Neural progenitor cell (in vitro differentiated cells): ENCODE results near the gene ARX. TPM values are rescaled to one million over a fixed set of nuclear protein-coding genes. Genes with fewer than 3 reads are reported as not detected.

ENCODE experiments used
- DNase-seq: peaks from one replicate; pipeline ENCODE4 v3.0.0-alpha.2; 2016; ENCODE audit warnings: low spot score
- H2AFZ ChIP-seq: fragments of 200-600 bp; sonication (generic); replicated peaks from 2 replicates; pipeline ENCODE4 v1.6.1; 2016; ENCODE audit warnings: antibody characterized with exemption
- H3F3A ChIP-seq: fragments of 200-600 bp; sonication (generic); 2 replicates; pipeline ENCODE4 v1.6.1; 2016; ENCODE audit warnings: antibody characterized with exemption, low read depth
- H3K27ac ChIP-seq: fragments of 200-600 bp; sonication (generic); 2 replicates; pipeline ENCODE4 v1.5.1; 2016; ENCODE audit warnings: mild to moderate bottlenecking
- H3K27me3 ChIP-seq: fragments of 200-600 bp; sonication (generic); 2 replicates; pipeline ENCODE4 v1.6.1; 2016; ENCODE audit warnings: mild to moderate bottlenecking, moderate library complexity
- H3K36me3 ChIP-seq: fragments of 200-600 bp; sonication (generic); 2 replicates; pipeline ENCODE4 v1.5.1; 2016
- H3K4me1 ChIP-seq: fragments of 200-600 bp; sonication (generic); 2 replicates; pipeline ENCODE4 v1.6.1; 2016; ENCODE audit warnings: mixed run types
- H3K4me2 ChIP-seq: fragments of 200-600 bp; sonication (generic); 2 replicates; pipeline ENCODE4 v1.6.1; 2016
- H3K4me3 ChIP-seq: fragments of 200-600 bp; sonication (generic); 2 replicates; pipeline ENCODE4 v1.5.1; 2016
- H3K79me2 ChIP-seq: fragments of 200-600 bp; sonication (generic); 2 replicates; pipeline ENCODE4 v1.6.1; 2016; ENCODE audit warnings: low read depth
- H3K9ac ChIP-seq: fragments of 200-600 bp; sonication (generic); 2 replicates; pipeline ENCODE4 v1.6.1; 2016
- H3K9me3 ChIP-seq: fragments of 200-600 bp; sonication (generic); 2 replicates; pipeline ENCODE4 v1.5.1; 2016; ENCODE audit warnings: low read depth
- H4K20me1 ChIP-seq: fragments of 200-600 bp; sonication (generic); 2 replicates; pipeline ENCODE4 v1.6.1; 2016; ENCODE audit warnings: low read depth
- H3K27ac Mint-ChIP-seq: 3 replicates; pipeline ENCODE4 v1.8.0; 2021; ENCODE audit warnings: mixed read lengths
- H3K27me3 Mint-ChIP-seq: 2 replicates; pipeline ENCODE4 v1.8.0; 2022; ENCODE audit warnings: low read depth, mild to moderate bottlenecking, inconsistent platforms, moderate library complexity, mixed read lengths; ENCODE audit not compliant: insufficient read depth
- H3K36me3 Mint-ChIP-seq: 3 replicates; pipeline ENCODE4 v1.8.0; 2021; ENCODE audit warnings: mixed read lengths
- H3K4me1 Mint-ChIP-seq: 3 replicates; pipeline ENCODE4 v1.8.0; 2021; ENCODE audit warnings: mixed read lengths
- H3K4me3 Mint-ChIP-seq: 3 replicates; pipeline ENCODE4 v1.8.0; 2021; ENCODE audit warnings: mild to moderate bottlenecking, moderate library complexity, mixed read lengths
- H3K9me3 Mint-ChIP-seq: 3 replicates; pipeline ENCODE4 v1.8.0; 2020; ENCODE audit warnings: mixed read lengths
- EZH2 ChIP-seq: fragments of 200-600 bp; sonication (generic); IDR thresholded peaks from 2 replicates; pipeline ENCODE4 v1.6.1; 2017; ENCODE audit warnings: antibody characterized with exemption, mild to moderate bottlenecking, moderate library complexity
- EZH2phosphoT487 ChIP-seq: fragments of 200-600 bp; sonication (generic); IDR thresholded peaks from 2 replicates; pipeline ENCODE4 v1.6.1; 2017; ENCODE audit warnings: antibody characterized with exemption
- total RNA-seq: library from RNA; depleted of rRNA; stranded (reverse); fragments of >200 nt; gene quantifications from 2 replicates; pipeline ENCODE4 v1.2.3, GENCODE V29; 2015; ENCODE audit warnings: low replicate concordance
- TF ChIP-seq, protein P1 (sequence below): fragments of 200-600 bp; sonication (generic); IDR thresholded peaks from 2 replicates; pipeline ENCODE4 v1.5.1; 2017; ENCODE audit warnings: antibody characterized with exemption, mild to moderate bottlenecking

The ARX gene
- total RNA-seq, 1 donor from 2014 or later, result 5.3 TPM

DNA sequence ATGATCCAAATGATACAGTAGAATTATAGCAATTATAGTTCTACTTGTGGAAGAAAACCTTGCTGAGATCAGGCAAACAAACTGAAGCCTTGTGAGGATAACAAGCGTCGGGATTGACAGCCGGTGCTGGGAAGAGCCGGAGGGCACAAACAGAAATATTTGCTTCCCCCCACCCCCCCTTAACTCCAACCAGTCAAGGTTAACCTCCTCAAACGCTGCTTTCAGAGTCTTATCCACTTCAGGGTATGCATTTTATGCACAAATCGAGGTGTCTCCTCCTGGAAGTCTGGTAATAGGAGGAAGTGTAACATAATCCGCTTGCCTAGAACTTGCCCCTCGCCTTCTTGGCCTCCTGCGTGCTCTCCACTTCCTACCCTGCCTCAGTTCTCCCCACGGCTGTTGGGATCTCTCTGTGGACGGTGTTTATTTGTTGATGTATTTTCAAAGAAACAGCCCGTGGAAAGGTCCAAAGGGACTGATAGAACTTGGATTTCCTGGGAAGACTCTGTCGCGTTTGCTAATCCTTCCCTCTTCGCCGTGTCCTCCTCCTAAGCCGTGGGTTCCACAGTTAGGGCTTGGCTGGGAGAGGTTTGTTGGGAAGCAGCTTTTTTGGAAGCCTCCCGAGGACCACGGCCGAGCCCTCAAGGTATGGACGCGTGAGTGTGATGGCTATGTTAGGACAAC is 4.1 kb upstream of the ARX start:
- Histone ChIP-seq H3K4me3 (peak overlapping the region; percentile 45), H3F3A (peaks cover 57% of the 10 kb centered on the region), H3K79me2 (peaks cover 2% of the 10 kb centered on the region), H3K9ac (no peak overlapping the region), H3K4me1 (peaks cover 58% of the 10 kb centered on the region), H2AFZ (no peak overlapping the region), H3K9me3 (no peaks in the 10 kb centered on the region), H3K27me3 (peaks cover 100% of the 10 kb centered on the region), H4K20me1 (peaks cover 35% of the 10 kb centered on the region), H3K27ac (no peak overlapping the region), H3K4me2 (peak overlapping the region; percentile 77), H3K36me3 (no peaks in the 10 kb centered on the region)
- peak overlapping the region; percentile 78 for H3K4me3 Mint-ChIP-seq
- H3K9me3 Mint-ChIP-seq, result no peaks in the 10 kb centered on the region
- DNase-seq, result peak; percentile 46
- TF ChIP-seq EZH2phosphoT487 (peak; percentile 23), EZH2 (peak; percentile 72)
- TF ChIP-seq, protein P1, sequence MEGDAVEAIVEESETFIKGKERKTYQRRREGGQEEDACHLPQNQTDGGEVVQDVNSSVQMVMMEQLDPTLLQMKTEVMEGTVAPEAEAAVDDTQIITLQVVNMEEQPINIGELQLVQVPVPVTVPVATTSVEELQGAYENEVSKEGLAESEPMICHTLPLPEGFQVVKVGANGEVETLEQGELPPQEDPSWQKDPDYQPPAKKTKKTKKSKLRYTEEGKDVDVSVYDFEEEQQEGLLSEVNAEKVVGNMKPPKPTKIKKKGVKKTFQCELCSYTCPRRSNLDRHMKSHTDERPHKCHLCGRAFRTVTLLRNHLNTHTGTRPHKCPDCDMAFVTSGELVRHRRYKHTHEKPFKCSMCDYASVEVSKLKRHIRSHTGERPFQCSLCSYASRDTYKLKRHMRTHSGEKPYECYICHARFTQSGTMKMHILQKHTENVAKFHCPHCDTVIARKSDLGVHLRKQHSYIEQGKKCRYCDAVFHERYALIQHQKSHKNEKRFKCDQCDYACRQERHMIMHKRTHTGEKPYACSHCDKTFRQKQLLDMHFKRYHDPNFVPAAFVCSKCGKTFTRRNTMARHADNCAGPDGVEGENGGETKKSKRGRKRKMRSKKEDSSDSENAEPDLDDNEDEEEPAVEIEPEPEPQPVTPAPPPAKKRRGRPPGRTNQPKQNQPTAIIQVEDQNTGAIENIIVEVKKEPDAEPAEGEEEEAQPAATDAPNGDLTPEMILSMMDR, result no peak
- H3K27me3 Mint-ChIP-seq, result peaks cover 88% of the 10 kb centered on the region
- H3K36me3 Mint-ChIP-seq, result no peaks in the 10 kb centered on the region
- H3K27ac Mint-ChIP-seq, result no peak overlapping the region
- peaks cover 33% of the 10 kb centered on the region for H3K4me1 Mint-ChIP-seq

DNA sequence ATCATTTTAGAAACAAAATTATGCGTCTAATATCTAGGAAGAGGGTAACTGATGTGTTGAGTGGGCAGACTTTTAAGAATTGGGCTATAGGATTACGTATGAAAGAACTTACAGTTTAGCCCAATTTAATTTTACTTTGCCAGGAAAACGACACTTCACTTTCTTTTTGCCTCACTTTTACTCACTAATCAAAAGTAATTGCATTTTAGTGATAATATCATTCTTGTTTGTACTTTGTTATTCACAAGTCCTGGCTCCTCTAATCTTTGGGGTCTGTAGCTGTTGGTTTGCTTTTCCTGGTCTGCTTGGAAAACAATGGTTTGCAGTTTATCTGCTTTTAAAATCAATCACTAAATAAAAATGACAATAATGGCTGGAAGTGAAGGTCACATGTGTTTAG is 2.9 kb upstream of the ARX start:
- TF ChIP-seq, protein P1, result no peak
- TF ChIP-seq EZH2phosphoT487, result no peak
- no peak for TF ChIP-seq EZH2

DNA sequence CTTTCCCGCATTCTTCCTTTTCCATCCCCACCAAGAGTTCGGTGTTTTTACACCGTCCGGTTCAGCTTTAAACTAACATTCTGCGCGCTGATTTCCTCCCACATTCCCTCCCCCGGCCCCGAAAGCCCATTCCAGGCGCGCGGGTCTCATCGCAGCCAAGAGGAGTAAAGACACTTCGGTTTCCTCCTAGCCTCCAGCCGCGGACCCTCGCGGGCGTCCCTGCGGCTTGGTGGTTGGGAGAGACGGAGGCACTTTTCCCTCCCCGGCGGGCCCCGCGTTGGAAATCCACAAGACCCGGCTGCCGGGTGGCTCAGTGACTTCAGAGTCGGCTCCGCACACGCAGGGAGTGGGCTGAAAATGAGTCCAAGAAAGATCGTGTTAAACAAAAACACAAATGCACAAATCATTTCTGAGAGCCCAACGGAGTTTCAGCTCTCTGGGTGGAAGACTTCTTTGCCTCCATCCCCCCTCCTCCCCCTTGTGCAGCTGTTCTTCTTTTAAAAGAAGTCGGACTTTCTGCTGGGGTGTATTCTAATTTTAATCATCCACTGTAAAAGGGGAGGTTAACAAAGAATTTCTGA is 2.0 kb upstream of the ARX start:
- Mint-ChIP-seq H3K27ac (no peak overlapping the region), H3K9me3 (no peaks in the 10 kb centered on the region), H3K4me1 (peaks cover 40% of the 10 kb centered on the region), H3K36me3 (no peaks in the 10 kb centered on the region), H3K4me3 (peak overlapping the region; percentile 79), H3K27me3 (peaks cover 82% of the 10 kb centered on the region)
- Histone ChIP-seq H2AFZ (no peak overlapping the region), H3F3A (peaks cover 52% of the 10 kb centered on the region), H4K20me1 (peaks cover 52% of the 10 kb centered on the region), H3K27me3 (peaks cover 99% of the 10 kb centered on the region), H3K79me2 (peaks cover 13% of the 10 kb centered on the region), H3K4me1 (peaks cover 44% of the 10 kb centered on the region), H3K27ac (no peak overlapping the region), H3K9ac (no peak overlapping the region), H3K4me3 (peak overlapping the region; percentile 35), H3K36me3 (no peaks in the 10 kb centered on the region), H3K9me3 (no peaks in the 10 kb centered on the region), H3K4me2 (peak overlapping the region; percentile 82)
- TF ChIP-seq, protein P1, result no peak
- TF ChIP-seq EZH2phosphoT487, result peak; percentile 91
- TF ChIP-seq EZH2, result peak; percentile 93
- DNase-seq, result peak; percentile 75

More for the DNA sequence above, 2.9 kb upstream of the ARX start:
- H3K9ac ChIP-seq, result no peak overlapping the region
- Mint-ChIP-seq H3K4me3 (no peak overlapping the region), H3K27ac (no peak overlapping the region), H3K36me3 (no peaks in the 10 kb centered on the region), H3K4me1 (peaks cover 40% of the 10 kb centered on the region), H3K9me3 (no peaks in the 10 kb centered on the region), H3K27me3 (peaks cover 87% of the 10 kb centered on the region)
- no peak overlapping the region for H3K27ac ChIP-seq
- H3K27me3 ChIP-seq, result peaks cover 100% of the 10 kb centered on the region
- no peak overlapping the region for H2AFZ ChIP-seq
- H3K79me2 ChIP-seq, result peaks cover 13% of the 10 kb centered on the region
- no peaks in the 10 kb centered on the region for H3K36me3 ChIP-seq
- H3K4me2 ChIP-seq, result no peak overlapping the region
- no peaks in the 10 kb centered on the region for H3K9me3 ChIP-seq
- H4K20me1 ChIP-seq, result peaks cover 47% of the 10 kb centered on the region
- peaks cover 55% of the 10 kb centered on the region for H3F3A ChIP-seq
- no peak overlapping the region for H3K4me3 ChIP-seq
- DNase-seq, result no peak
- peaks cover 50% of the 10 kb centered on the region for H3K4me1 ChIP-seq
